A673 (cell line): ENCODE results near the gene SUN1. TPM values are rescaled to one million over a fixed set of nuclear protein-coding genes. Genes with fewer than 3 reads are reported as not detected.

Source experiments
- BruUV-seq: library from RNA; stranded (reverse); fragments of 400-500 nt; replicated peaks from 2 replicates; lab custom pipeline; 2021; lab: Mats Ljungman, UMichigan
- CTCF ChIA-PET: fragments of 300-600 bp; sonication (Branson Sonifier 250); formaldehyde crosslinking; loops from one replicate; lab custom pipeline; 2022; ENCODE audit warnings: antibody characterized with exemption; lab: Charles Lee
- POLR2A ChIA-PET: fragments of 300-600 bp; sonication (Branson Sonifier 250); formaldehyde crosslinking; loops from one replicate; lab custom pipeline; 2022; ENCODE audit warnings: antibody characterized with exemption; ENCODE audit not compliant: low non-redundant PET; lab: Charles Lee
- DNase-seq: peaks from one replicate; pipeline ENCODE4 v3.0.0-alpha.2; 2015; ENCODE audit warnings: low spot score
- H3K27ac ChIP-seq: fragments of 200-600 bp; sonication (generic); 2 replicates; pipeline ENCODE4 v1.5.1; 2016; ENCODE audit warnings: mixed run types, low read depth, mild to moderate bottlenecking, mixed read lengths, antibody characterized with exemption, low read length; ENCODE audit not compliant: poor library complexity, severe bottlenecking
- H3K27me3 ChIP-seq: fragments of 200-600 bp; sonication (generic); replicated peaks from 2 replicates; pipeline ENCODE4 v1.6.1; 2017; ENCODE audit warnings: mixed run types, low read depth, mild to moderate bottlenecking, mixed read lengths, antibody characterized with exemption, low read length; ENCODE audit not compliant: insufficient read depth, poor library complexity
- H3K36me3 ChIP-seq: fragments of 200-600 bp; sonication (generic); 2 replicates; pipeline ENCODE4 v1.6.1; 2016; ENCODE audit warnings: mixed run types, mild to moderate bottlenecking, mixed read lengths, antibody characterized with exemption, low read length; ENCODE audit not compliant: insufficient read depth, poor library complexity, severe bottlenecking
- H3K4me1 ChIP-seq: fragments of 200-600 bp; sonication (generic); 2 replicates; pipeline ENCODE4 v1.6.1; 2017; ENCODE audit warnings: mixed run types, mild to moderate bottlenecking, mixed read lengths, antibody characterized with exemption, low read length; ENCODE audit not compliant: insufficient read depth, poor library complexity, severe bottlenecking
- H3K4me3 ChIP-seq: fragments of 200-600 bp; sonication (generic); 2 replicates; pipeline ENCODE4 v1.5.1; 2016; ENCODE audit warnings: low read depth, mixed run types, mild to moderate bottlenecking, mixed read lengths, low read length; ENCODE audit not compliant: poor library complexity, severe bottlenecking
- H3K9me3 ChIP-seq: fragments of 200-600 bp; sonication (generic); 2 replicates; pipeline ENCODE4 v1.6.1; 2016; ENCODE audit warnings: mixed run types, low read depth, mild to moderate bottlenecking, mixed read lengths, antibody characterized with exemption, low read length; ENCODE audit not compliant: poor library complexity, severe bottlenecking
- CTCF ChIP-seq: fragments of 300-800, 200-600 bp; sonication (generic); conservative IDR thresholded peaks from 2 replicates; pipeline ENCODE4 v1.5.1; 2017; ENCODE audit warnings: low read depth, mild to moderate bottlenecking, antibody characterized with exemption, low read length, moderate library complexity, mixed read lengths
- EZH2 ChIP-seq: fragments of 200-600 bp; sonication (generic); IDR thresholded peaks from 2 replicates; pipeline ENCODE4 v1.6.1; 2017; ENCODE audit warnings: borderline replicate concordance, low read depth, mild to moderate bottlenecking, mixed read lengths, antibody characterized with exemption, low read length; ENCODE audit not compliant: poor library complexity, severe bottlenecking
- intact Hi-C: fragments of 100-400 bp; cut with micrococcal nuclease; formaldehyde crosslinking; loops from one replicate; pipeline ENCODE4 v1.10.0; 2022; ENCODE audit not compliant: unreplicated experiment
- total RNA-seq: library from RNA; stranded (reverse); gene quantifications from 2 replicates; pipeline ENCODE4 v1.2.3, GENCODE V29; 2021

SUN1 gene
- total RNA-seq, 1 experiment from 2014 or later: 189 TPM

- CTCF ChIA-PET: no interaction called here
- no peaks in the 10 kb centered on the region for H3K27me3 ChIP-seq
- intact Hi-C loops: no loop called here
- no TSS peak for BruUV-seq
- POLR2A ChIA-PET: no interaction called here
- H3K9me3 ChIP-seq: no peaks in the 10 kb centered on the region
- TF ChIP-seq EZH2 (no peak), CTCF (no peak)
- DNase-seq: no peak
- H3K4me1 ChIP-seq: peaks cover 16% of the 10 kb centered on the region
- H3K27ac ChIP-seq: no peak overlapping the region
- no peaks in the 10 kb centered on the region for H3K36me3 ChIP-seq
- no peak overlapping the region for H3K4me3 ChIP-seq
Observed at GRCh38 chr7:919924-920341, 87.7 kb downstream of the SUN1 start.

- H3K27ac ChIP-seq: no peak overlapping the region
- POLR2A ChIA-PET: no interaction called here
- no peaks in the 10 kb centered on the region for H3K36me3 ChIP-seq
- peaks cover 16% of the 10 kb centered on the region for H3K4me1 ChIP-seq
- BruUV-seq: no TSS peak
- H3K9me3 ChIP-seq: no peaks in the 10 kb centered on the region
- H3K27me3 ChIP-seq: no peaks in the 10 kb centered on the region
- intact Hi-C loops: no loop called here
- TF ChIP-seq EZH2 (no peak), CTCF (no peak)
- no peak overlapping the region for H3K4me3 ChIP-seq
- CTCF ChIA-PET: no interaction called here
- no peak for DNase-seq
Observed at GRCh38 chr7:920351-921070, 88.2 kb downstream of the SUN1 start.

GRCh38 chr7:921071-921461 lies 88.8 kb downstream of the SUN1 start:
- TF ChIP-seq EZH2 (no peak), CTCF (no peak)
- Histone ChIP-seq H3K4me1 (peaks cover 15% of the 10 kb centered on the region), H3K27me3 (no peaks in the 10 kb centered on the region), H3K36me3 (no peaks in the 10 kb centered on the region), H3K9me3 (no peaks in the 10 kb centered on the region), H3K27ac (no peak overlapping the region), H3K4me3 (no peak overlapping the region)
- intact Hi-C loops: no loop called here
- BruUV-seq: no TSS peak
- ChIA-PET CTCF (no interaction called here), POLR2A (no interaction called here)
- no peak for DNase-seq
